Measurements from ENCODE around the gene SPECC1. TPM values are rescaled to one million over a fixed set of nuclear protein-coding genes. Genes with fewer than 3 reads are reported as not detected.

Gene SPECC1
- total RNA-seq, 1 donor from 2014 or later = 93.1 TPM

- H3K36me3 ChIP-seq = no peaks in the 10 kb centered on the region
- H3K27ac Mint-ChIP-seq = no peak overlapping the region
- H4K20me1 ChIP-seq (ENCODE audit: low read depth) = peaks cover 2% of the 10 kb centered on the region
- no peak overlapping the region for H3K4me3 Mint-ChIP-seq
- H3K27ac ChIP-seq = no peak overlapping the region
- H3K9me3 ChIP-seq (ENCODE audit: low read depth) = no peaks in the 10 kb centered on the region
- peaks cover 38% of the 10 kb centered on the region for H3K36me3 Mint-ChIP-seq
- no peak overlapping the region for H3K4me2 ChIP-seq
- H3K9me3 Mint-ChIP-seq = no peaks in the 10 kb centered on the region
- H2AFZ ChIP-seq (replicated peaks) = no peak overlapping the region
- DNase-seq (ENCODE audit: low spot score) = no peak
- peaks cover 2% of the 10 kb centered on the region for H3K27me3 Mint-ChIP-seq (ENCODE audit: insufficient read depth, low read depth)
- H3K79me2 ChIP-seq (ENCODE audit: low read depth) = no peaks in the 10 kb centered on the region
- H3K9ac ChIP-seq = no peak overlapping the region
- TF ChIP-seq CTCF (IDR thresholded peaks at IDR 0.05) (no peak), EZH2phosphoT487 (IDR thresholded peaks at IDR 0.05) (no peak), EZH2 (IDR thresholded peaks at IDR 0.05) (no peak)
- H3K4me3 ChIP-seq = no peak overlapping the region
- H3F3A ChIP-seq (ENCODE audit: low read depth) = no peaks in the 10 kb centered on the region
- no peaks in the 10 kb centered on the region for H3K27me3 ChIP-seq
- H3K4me1 ChIP-seq = no peaks in the 10 kb centered on the region
- no peaks in the 10 kb centered on the region for H3K4me1 Mint-ChIP-seq
These were observed 199.6 kb downstream of the SPECC1 start for GRCh38 chr17:20208717-20209116.

- H3K9me3 Mint-ChIP-seq = no peaks in the 10 kb centered on the region
- no peak for DNase-seq (ENCODE audit: low spot score)
- Histone ChIP-seq H2AFZ (replicated peaks) (no peak overlapping the region), H4K20me1 (ENCODE audit: low read depth) (peaks cover 2% of the 10 kb centered on the region), H3F3A (ENCODE audit: low read depth) (no peaks in the 10 kb centered on the region), H3K27me3 (no peaks in the 10 kb centered on the region), H3K4me1 (no peaks in the 10 kb centered on the region), H3K27ac (no peak overlapping the region), H3K79me2 (ENCODE audit: low read depth) (no peaks in the 10 kb centered on the region), H3K9me3 (ENCODE audit: low read depth) (no peaks in the 10 kb centered on the region), H3K4me2 (no peak overlapping the region), H3K36me3 (no peaks in the 10 kb centered on the region), H3K9ac (no peak overlapping the region), H3K4me3 (no peak overlapping the region)
- H3K4me3 Mint-ChIP-seq = no peak overlapping the region
- peaks cover 26% of the 10 kb centered on the region for H3K36me3 Mint-ChIP-seq
- H3K27me3 Mint-ChIP-seq (ENCODE audit: insufficient read depth, low read depth) = peaks cover 2% of the 10 kb centered on the region
- peaks cover 3% of the 10 kb centered on the region for H3K4me1 Mint-ChIP-seq
- TF ChIP-seq EZH2phosphoT487 (IDR thresholded peaks at IDR 0.05) (no peak), EZH2 (IDR thresholded peaks at IDR 0.05) (no peak), CTCF (IDR thresholded peaks at IDR 0.05) (no peak)
- no peak overlapping the region for H3K27ac Mint-ChIP-seq
These were observed 201.0 kb downstream of the SPECC1 start for GRCh38 chr17:20210180-20210579.

- H3K27ac Mint-ChIP-seq = no peak overlapping the region
- H3K9me3 Mint-ChIP-seq = no peaks in the 10 kb centered on the region
- TF ChIP-seq EZH2phosphoT487 (IDR thresholded peaks at IDR 0.05) (no peak), EZH2 (IDR thresholded peaks at IDR 0.05) (no peak), CTCF (IDR thresholded peaks at IDR 0.05) (no peak)
- Histone ChIP-seq H3K27me3 (no peaks in the 10 kb centered on the region), H3K9ac (no peak overlapping the region), H3K9me3 (ENCODE audit: low read depth) (no peaks in the 10 kb centered on the region), H2AFZ (replicated peaks) (no peak overlapping the region), H3F3A (ENCODE audit: low read depth) (no peaks in the 10 kb centered on the region), H3K36me3 (no peaks in the 10 kb centered on the region), H4K20me1 (ENCODE audit: low read depth) (peaks cover 2% of the 10 kb centered on the region), H3K4me3 (no peak overlapping the region), H3K79me2 (ENCODE audit: low read depth) (no peaks in the 10 kb centered on the region), H3K4me1 (no peaks in the 10 kb centered on the region), H3K4me2 (no peak overlapping the region), H3K27ac (no peak overlapping the region)
- H3K36me3 Mint-ChIP-seq = peaks cover 23% of the 10 kb centered on the region
- peaks cover 2% of the 10 kb centered on the region for H3K27me3 Mint-ChIP-seq (ENCODE audit: insufficient read depth, low read depth)
- no peak overlapping the region for H3K4me3 Mint-ChIP-seq
- no peak for DNase-seq (ENCODE audit: low spot score)
- H3K4me1 Mint-ChIP-seq = peaks cover 3% of the 10 kb centered on the region
These were observed 201.5 kb downstream of the SPECC1 start for GRCh38 chr17:20210614-20211013.
